Measurements from ENCODE around the gene DYSF.
"Not testable (repeated sequence)": the region's sequence is repeated elsewhere in the genome, so short reads cannot be mapped to it uniquely, and the experiment has no call there.

Gene DYSF

GRCh38 chr2:71630454-71631328 is 177.3 kb downstream of the DYSF start:
- in situ Hi-C loops (cut with HindIII; ENCODE audit: low sequenced_read_pairs): no loop called here

- in situ Hi-C loops (cut with HindIII; ENCODE audit: low sequenced_read_pairs): no loop called here
Observed at GRCh38 chr2:71631411-71631931, 178.1 kb downstream of the DYSF start.

GRCh38 chr2:71633086-71633485 is 179.7 kb downstream of the DYSF start:
- in situ Hi-C loops (cut with HindIII; ENCODE audit: low sequenced_read_pairs): no loop called here

- in situ Hi-C loops (cut with HindIII; ENCODE audit: low sequenced_read_pairs): no loop called here
Observed at GRCh38 chr2:71634567-71634966, 181.2 kb downstream of the DYSF start.

- in situ Hi-C loops (cut with HindIII; ENCODE audit: low sequenced_read_pairs): no loop called here
Observed at GRCh38 chr2:71635798-71636197, 182.4 kb downstream of the DYSF start.

GRCh38 chr2:71637168-71637567 is 183.8 kb downstream of the DYSF start:
- in situ Hi-C loops (cut with HindIII; ENCODE audit: low sequenced_read_pairs): no loop called here

- in situ Hi-C loops (cut with HindIII; ENCODE audit: low sequenced_read_pairs): no loop called here
Observed at GRCh38 chr2:71637736-71638135, 184.4 kb downstream of the DYSF start.

GRCh38 chr2:71639735-71640134 is 186.4 kb downstream of the DYSF start:
- in situ Hi-C loops (cut with HindIII; ENCODE audit: low sequenced_read_pairs): loop anchor here (5.0 kb wide), 2 partner anchors 38 to 102 kb away; no protein-coding TSS in a partner anchor

- in situ Hi-C loops (cut with HindIII; ENCODE audit: low sequenced_read_pairs): loop anchor here (5.0 kb wide), 2 partner anchors 37 to 103 kb away; no protein-coding TSS in a partner anchor
Observed at GRCh38 chr2:71640489-71640888, 187.1 kb downstream of the DYSF start.

- in situ Hi-C loops (cut with HindIII; ENCODE audit: low sequenced_read_pairs): loop anchor here (5.0 kb wide), 2 partner anchors 33 to 107 kb away; no protein-coding TSS in a partner anchor
Observed at GRCh38 chr2:71643674-71644357, 190.5 kb downstream of the DYSF start.

- in situ Hi-C loops (cut with HindIII; ENCODE audit: low sequenced_read_pairs): no loop called here
Observed at GRCh38 chr2:71646028-71646427, 192.7 kb downstream of the DYSF start.

- in situ Hi-C loops (cut with HindIII; ENCODE audit: low sequenced_read_pairs): no loop called here
Observed at GRCh38 chr2:71647356-71647755, 194.0 kb downstream of the DYSF start.

GRCh38 chr2:71655498-71655897 is 202.1 kb downstream of the DYSF start:
- in situ Hi-C loops (cut with HindIII; ENCODE audit: low sequenced_read_pairs): no loop called here

- in situ Hi-C loops (cut with HindIII; ENCODE audit: low sequenced_read_pairs): not testable (repeated sequence)
Observed at GRCh38 chr2:71658256-71658655, 204.9 kb downstream of the DYSF start.

- in situ Hi-C loops (cut with HindIII; ENCODE audit: low sequenced_read_pairs): no loop called here
Observed at GRCh38 chr2:71658771-71659170, 205.4 kb downstream of the DYSF start.

- in situ Hi-C loops (cut with HindIII; ENCODE audit: low sequenced_read_pairs): no loop called here
Observed at GRCh38 chr2:71659868-71660518, 206.6 kb downstream of the DYSF start.

GRCh38 chr2:71661782-71662181 is 208.4 kb downstream of the DYSF start:
- in situ Hi-C loops (cut with HindIII; ENCODE audit: low sequenced_read_pairs): no loop called here

GRCh38 chr2:71662665-71663394 is 209.5 kb downstream of the DYSF start:
- in situ Hi-C loops (cut with HindIII; ENCODE audit: low sequenced_read_pairs): no loop called here

- in situ Hi-C loops (cut with HindIII; ENCODE audit: low sequenced_read_pairs): no loop called here
Observed at GRCh38 chr2:71664161-71664560, 210.8 kb downstream of the DYSF start.

All from endothelial cell of hepatic sinusoid (primary cell).